IMR-90 (cell line): Measurements from ENCODE around the gene ERBB4.

Experiments
- BHLHE40 ChIP-seq: fragments of 150-350 bp; IDR thresholded peaks from 2 replicates; pipeline ENCODE4 v1.6.1; 2016; ENCODE audit warnings: mild to moderate bottlenecking, low read depth, low read length
- CHD1 ChIP-seq: IDR thresholded peaks from 2 replicates; pipeline ENCODE4 v1.6.1; 2012; ENCODE audit warnings: low read depth, low read length, improper control_type of control experiment
- CTCF ChIP-seq: conservative IDR thresholded peaks from 2 replicates; pipeline ENCODE4 v1.5.1; 2012; ENCODE audit warnings: mild to moderate bottlenecking, low read depth, low read length, improper control_type of control experiment
- MAFK ChIP-seq: IDR thresholded peaks from 2 replicates; pipeline ENCODE4 v1.6.1; 2012; ENCODE audit warnings: low read depth, low read length, improper control_type of control experiment
- MXI1 ChIP-seq: IDR thresholded peaks from 2 replicates; pipeline ENCODE4 v1.6.1; 2012; ENCODE audit warnings: low read depth, mild to moderate bottlenecking, low read length, moderate library complexity, borderline replicate concordance
- POLR2A ChIP-seq: IDR thresholded peaks from 2 replicates; pipeline ENCODE4 v1.6.1; 2012; ENCODE audit warnings: mild to moderate bottlenecking, low read depth, low read length
- RAD21 ChIP-seq: IDR thresholded peaks from 2 replicates; pipeline ENCODE4 v1.6.1; 2012; ENCODE audit warnings: low read length, improper control_type of control experiment
- RCOR1 ChIP-seq: IDR thresholded peaks from 2 replicates; pipeline ENCODE4 v1.6.1; 2012; ENCODE audit warnings: mild to moderate bottlenecking, low read length, improper control_type of control experiment; ENCODE audit not compliant: insufficient replicate concordance
- RFX5 ChIP-seq: IDR thresholded peaks from 2 replicates; pipeline ENCODE4 v1.8.0; 2012; ENCODE audit warnings: low read depth, mild to moderate bottlenecking, low read length, moderate library complexity
- SMC3 ChIP-seq: fragments of 150-350 bp; IDR thresholded peaks from 2 replicates; pipeline ENCODE4 v1.6.1; 2016; ENCODE audit warnings: low read depth, mild to moderate bottlenecking, antibody characterized with exemption, low read length, moderate library complexity
- USF2 ChIP-seq: fragments of 150-350 bp; IDR thresholded peaks from 2 replicates; pipeline ENCODE4 v1.6.1; 2017; ENCODE audit warnings: mild to moderate bottlenecking, antibody characterized with exemption, low read length, low read depth

- TF ChIP-seq CTCF (no peak), RFX5 (no peak), POLR2A (no peak), RAD21 (no peak), RCOR1 (no peak), USF2 (no peak), MXI1 (no peak), MAFK (no peak), SMC3 (no peak), CHD1 (no peak), BHLHE40 (no peak)
Observed at GRCh38 chr2:212173331-212173730, 365.3 kb downstream of the ERBB4 start.
